H9 (cell line): Measurements from ENCODE around the gene PLAC9. TPM values are rescaled to one million over a fixed set of nuclear protein-coding genes. Genes with fewer than 3 reads are reported as not detected.

ENCODE experiments used
- DNase-seq: peaks from one replicate; pipeline ENCODE4 v3.0.0-alpha.2; 2017
- H2AFZ ChIP-seq: one replicate; pipeline ENCODE4 v1.6.1; 2013; ENCODE audit warnings: mild to moderate bottlenecking, low read length, control low read depth, moderate library complexity
- H2AK5ac ChIP-seq: 2 replicates; pipeline ENCODE4 v1.6.1; 2013; ENCODE audit warnings: low read length, control low read depth, mixed read lengths; ENCODE audit not compliant: insufficient read length
- H2BK120ac ChIP-seq: one replicate; pipeline ENCODE4 v1.6.1; 2013; ENCODE audit warnings: low read depth, mild to moderate bottlenecking, low read length, control low read depth, inconsistent platforms; ENCODE audit not compliant: poor library complexity, severe bottlenecking
- H2BK12ac ChIP-seq: 2 replicates; pipeline ENCODE4 v1.6.1; 2013; ENCODE audit warnings: low read length, control low read depth, mixed read lengths, low read depth; ENCODE audit not compliant: insufficient read length
- H2BK15ac ChIP-seq: 2 replicates; pipeline ENCODE4 v1.6.1; 2013; ENCODE audit warnings: low read depth, low read length, control low read depth
- H2BK20ac ChIP-seq: one replicate; pipeline ENCODE4 v1.6.1; 2013; ENCODE audit warnings: low read depth, mild to moderate bottlenecking, low read length, control low read depth, inconsistent platforms; ENCODE audit not compliant: poor library complexity, severe bottlenecking
- H2BK5ac ChIP-seq: 2 replicates; pipeline ENCODE4 v1.6.1; 2013; ENCODE audit warnings: low read length, control low read depth, mixed read lengths; ENCODE audit not compliant: insufficient read length
- H3K14ac ChIP-seq: 2 replicates; pipeline ENCODE4 v1.6.1; 2013; ENCODE audit warnings: low read length, control low read depth; ENCODE audit not compliant: insufficient read depth
- H3K18ac ChIP-seq: 2 replicates; pipeline ENCODE4 v1.6.1; 2013; ENCODE audit warnings: low read depth, mild to moderate bottlenecking, mixed read lengths, low read length, control low read depth; ENCODE audit not compliant: insufficient read length
- H3K23ac ChIP-seq: 2 replicates; pipeline ENCODE4 v1.6.1; 2013; ENCODE audit warnings: low read length, control low read depth, mixed read lengths, low read depth; ENCODE audit not compliant: insufficient read length
- H3K23me2 ChIP-seq: 2 replicates; pipeline ENCODE4 v1.6.1; 2013; ENCODE audit warnings: low read depth, mild to moderate bottlenecking, mixed read lengths, low read length, control low read depth; ENCODE audit not compliant: insufficient read length, poor library complexity, severe bottlenecking
- H3K27ac ChIP-seq: 2 replicates; pipeline ENCODE4 v1.5.1; 2013; ENCODE audit warnings: low read length, control low read depth, mixed read lengths, low read depth; ENCODE audit not compliant: insufficient read length
- H3K27me3 ChIP-seq: 2 replicates; pipeline ENCODE4 v1.6.1; 2013; ENCODE audit warnings: low read length, control low read depth, inconsistent platforms; ENCODE audit not compliant: insufficient read depth
- H3K4ac ChIP-seq: 2 replicates; pipeline ENCODE4 v1.6.1; 2013; ENCODE audit warnings: low read depth, mild to moderate bottlenecking, control low read depth, inconsistent platforms, low read length, moderate library complexity
- H3K4me1 ChIP-seq: 2 replicates; pipeline ENCODE4 v1.6.1; 2013; ENCODE audit warnings: low read length, control low read depth, inconsistent platforms; ENCODE audit not compliant: insufficient read depth
- H3K4me2 ChIP-seq: 2 replicates; pipeline ENCODE4 v1.6.1; 2013; ENCODE audit warnings: low read length, control low read depth, mixed read lengths; ENCODE audit not compliant: insufficient read length, insufficient read depth
- H3K56ac ChIP-seq: 2 replicates; pipeline ENCODE4 v1.6.1; 2013; ENCODE audit warnings: low read depth, mild to moderate bottlenecking, mixed read lengths, low read length, control low read depth; ENCODE audit not compliant: insufficient read length
- H3K79me1 ChIP-seq: 2 replicates; pipeline ENCODE4 v1.6.1; 2013; ENCODE audit warnings: low read depth, mild to moderate bottlenecking, moderate library complexity, low read length, control low read depth, inconsistent platforms; ENCODE audit not compliant: insufficient read depth, poor library complexity, severe bottlenecking
- H3K79me2 ChIP-seq: 2 replicates; pipeline ENCODE4 v1.6.1; 2013; ENCODE audit warnings: low read length, control low read depth, inconsistent platforms; ENCODE audit not compliant: insufficient read depth
- H3K9ac ChIP-seq: 2 replicates; pipeline ENCODE4 v1.6.1; 2013; ENCODE audit warnings: low read length, control low read depth, mixed read lengths; ENCODE audit not compliant: insufficient read length; ENCODE audit errors: extremely low read depth
- H3K9me3 ChIP-seq: one replicate; pipeline ENCODE4 v1.6.1; 2013; ENCODE audit warnings: low read depth, low read length, inconsistent platforms; ENCODE audit not compliant: control insufficient read depth
- H3T11ph ChIP-seq: one replicate; pipeline ENCODE4 v1.6.1; 2013; ENCODE audit warnings: mild to moderate bottlenecking, low read length, control low read depth, inconsistent platforms
- H4K20me1 ChIP-seq: one replicate; pipeline ENCODE4 v1.6.1; 2013; ENCODE audit not compliant: control insufficient read depth, insufficient read length, insufficient read depth
- H4K5ac ChIP-seq: 2 replicates; pipeline ENCODE4 v1.6.1; 2013; ENCODE audit warnings: low read depth, mild to moderate bottlenecking, mixed read lengths, low read length, control low read depth; ENCODE audit not compliant: insufficient read length
- H4K8ac ChIP-seq: replicated peaks from 2 replicates; pipeline ENCODE4 v1.6.1; 2013; ENCODE audit warnings: low read length, control low read depth, mixed read lengths, low read depth; ENCODE audit not compliant: insufficient read length
- H4K91ac ChIP-seq: 2 replicates; pipeline ENCODE4 v1.6.1; 2013; ENCODE audit warnings: low read depth, mild to moderate bottlenecking, moderate library complexity, mixed read lengths, low read length, control low read depth; ENCODE audit not compliant: insufficient read length
- H3K27ac Mint-ChIP-seq, 3 experiments: 2 replicates in 2 of 3; 3 replicates in 1 of 3; pipeline ENCODE4 v1.8.0; 2020 to 2021; ENCODE audit warnings: mixed read lengths in 3 of 3, mild to moderate bottlenecking in 1 of 3, moderate library complexity in 1 of 3
- H3K27me3 Mint-ChIP-seq: 2 replicates; pipeline ENCODE4 v1.8.0; 2021; ENCODE audit warnings: low read depth, mild to moderate bottlenecking, moderate library complexity, mixed read lengths
- H3K36me3 Mint-ChIP-seq, 3 experiments: 2 replicates in 2 of 3; 3 replicates in 1 of 3; pipeline ENCODE4 v1.8.0; 2020 to 2021; ENCODE audit warnings: low read depth in 3 of 3, mixed read lengths in 3 of 3; ENCODE audit not compliant: insufficient read depth in 1 of 3
- H3K4me1 Mint-ChIP-seq, 2 experiments: 2 replicates each; pipeline ENCODE4 v1.8.0; 2020; ENCODE audit warnings: mixed read lengths in 2 of 2
- H3K4me3 Mint-ChIP-seq, 2 experiments: 2 replicates in 1 of 2; 3 replicates in 1 of 2; pipeline ENCODE4 v1.8.0; 2020 to 2021; ENCODE audit warnings: mild to moderate bottlenecking in 2 of 2, mixed read lengths in 2 of 2, moderate library complexity in 1 of 2
- H3K9me3 Mint-ChIP-seq, 2 experiments: 2 replicates in 1 of 2; 3 replicates in 1 of 2; pipeline ENCODE4 v1.8.0; 2020; ENCODE audit warnings: mild to moderate bottlenecking in 2 of 2, mixed read lengths in 2 of 2, moderate library complexity in 1 of 2
- WGBS: extraction: QIAGEN DNeasy Blood & Tissue Kit; methylation state at CpG from one replicate; pipeline ENCODE4 v1.1.7; 2013; ENCODE audit warnings: missing lambda C conversion rate, low lambda C conversion rate, mixed read lengths; ENCODE audit not compliant: insufficient read length; ENCODE audit errors: extremely low coverage; 5-methylcytosine and 5-hydroxymethylcytosine counted together
- total RNA-seq: library from RNA; stranded (reverse); gene quantifications from 2 replicates; pipeline ENCODE4 v1.2.1, GENCODE V29; 2021
- TF ChIP-seq, protein P1 (sequence below): fragments of 200-600 bp; sonication (generic); conservative IDR thresholded peaks from 3 replicates; pipeline ENCODE4 v1.8.0; 2021; ENCODE audit warnings: antibody characterized with exemption, mild to moderate bottlenecking

PLAC9 gene
- total RNA-seq, 1 experiment from 2014 or later, result 4.3 TPM

DNA sequence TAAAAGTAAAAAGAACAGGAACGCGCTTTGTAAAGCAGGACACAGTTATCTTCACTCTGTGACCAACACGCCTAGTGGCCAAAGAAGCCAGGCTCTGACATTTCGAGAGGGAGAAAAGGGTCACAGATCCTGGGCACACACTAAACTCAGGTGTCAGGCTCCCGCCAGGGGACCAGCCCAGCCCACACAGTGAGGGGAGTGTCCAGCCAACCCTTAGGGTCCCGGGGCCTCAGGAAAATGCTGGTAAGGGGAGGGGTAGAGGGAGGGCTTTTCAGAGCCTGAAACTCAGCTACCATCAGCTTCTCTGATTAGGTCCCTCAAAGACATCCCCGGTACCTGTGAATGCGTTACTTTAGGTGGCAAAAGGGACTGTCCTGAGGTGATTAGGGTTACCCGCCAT is 56.2 kb downstream of the PLAC9 start:
- Mint-ChIP-seq H3K27ac (peak overlapping the region in 1 of 3 experiments; percentile 1; a peak in 2 of 7 replicates), H3K4me1 (peaks cover 9 to 39% of the 10 kb centered on the region in 2 experiments), H3K4me3 (no peak overlapping the region), H3K27me3 (no peaks in the 10 kb centered on the region), H3K36me3 (peaks cover 0 to 2% (median 2%) of the 10 kb centered on the region in 3 experiments; a peak in 3 of 7 replicates), H3K9me3 (no peaks in the 10 kb centered on the region)
- H3K14ac ChIP-seq, result no peak overlapping the region
- no peaks in the 10 kb centered on the region for H3K23me2 ChIP-seq
- H2BK15ac ChIP-seq, result no peak overlapping the region
- H2BK5ac ChIP-seq, result no peak overlapping the region
- H3K4me1 ChIP-seq, result 0 out of 2 replicates have a peak, but pooled peaks cover 2% of the 10 kb centered on the region
- no peak overlapping the region for H3K18ac ChIP-seq
- H2BK120ac ChIP-seq, result no peak overlapping the region
- H2BK12ac ChIP-seq, result no peak overlapping the region
- TF ChIP-seq, protein P1, sequence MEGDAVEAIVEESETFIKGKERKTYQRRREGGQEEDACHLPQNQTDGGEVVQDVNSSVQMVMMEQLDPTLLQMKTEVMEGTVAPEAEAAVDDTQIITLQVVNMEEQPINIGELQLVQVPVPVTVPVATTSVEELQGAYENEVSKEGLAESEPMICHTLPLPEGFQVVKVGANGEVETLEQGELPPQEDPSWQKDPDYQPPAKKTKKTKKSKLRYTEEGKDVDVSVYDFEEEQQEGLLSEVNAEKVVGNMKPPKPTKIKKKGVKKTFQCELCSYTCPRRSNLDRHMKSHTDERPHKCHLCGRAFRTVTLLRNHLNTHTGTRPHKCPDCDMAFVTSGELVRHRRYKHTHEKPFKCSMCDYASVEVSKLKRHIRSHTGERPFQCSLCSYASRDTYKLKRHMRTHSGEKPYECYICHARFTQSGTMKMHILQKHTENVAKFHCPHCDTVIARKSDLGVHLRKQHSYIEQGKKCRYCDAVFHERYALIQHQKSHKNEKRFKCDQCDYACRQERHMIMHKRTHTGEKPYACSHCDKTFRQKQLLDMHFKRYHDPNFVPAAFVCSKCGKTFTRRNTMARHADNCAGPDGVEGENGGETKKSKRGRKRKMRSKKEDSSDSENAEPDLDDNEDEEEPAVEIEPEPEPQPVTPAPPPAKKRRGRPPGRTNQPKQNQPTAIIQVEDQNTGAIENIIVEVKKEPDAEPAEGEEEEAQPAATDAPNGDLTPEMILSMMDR, result no peak
- no peak overlapping the region for H3K4me2 ChIP-seq
- H3K23ac ChIP-seq, result no peak overlapping the region
- no peaks in the 10 kb centered on the region for H4K20me1 ChIP-seq
- H3K79me1 ChIP-seq, result peaks cover 3% of the 10 kb centered on the region
- no peak overlapping the region for H3K56ac ChIP-seq
- H4K91ac ChIP-seq, result no peak overlapping the region
- no peak overlapping the region for H4K8ac ChIP-seq
- WGBS, result no CpG with 5 or more reads among the region's 9 CpGs
- peaks cover 3% of the 10 kb centered on the region; the same call in 1 of the 2 replicates for H3K79me2 ChIP-seq
- H3K9ac ChIP-seq, result no peak overlapping the region
- DNase-seq, result no peak
- H4K5ac ChIP-seq, result no peak overlapping the region
- H2AFZ ChIP-seq, result no peak overlapping the region
- no peak overlapping the region for H2BK20ac ChIP-seq
- H3K27ac ChIP-seq, result no peak overlapping the region
- H3T11ph ChIP-seq, result no peak overlapping the region
- no peak overlapping the region for H2AK5ac ChIP-seq
- no peaks in the 10 kb centered on the region for H3K9me3 ChIP-seq
- H3K4ac ChIP-seq, result no peak overlapping the region
- H3K27me3 ChIP-seq, result no peaks in the 10 kb centered on the region
